GM21737 (cell line): ENCODE measurements around the gene HBEGF.

Experiments used
- ATAC-seq: cut with Tn5 transposase; IDR thresholded peaks from one replicate; pipeline ENCODE4 v1.9.1; 2021; ENCODE audit warnings: mild to moderate bottlenecking, moderate library complexity; ENCODE audit not compliant: unreplicated experiment

HBEGF gene

DNA sequence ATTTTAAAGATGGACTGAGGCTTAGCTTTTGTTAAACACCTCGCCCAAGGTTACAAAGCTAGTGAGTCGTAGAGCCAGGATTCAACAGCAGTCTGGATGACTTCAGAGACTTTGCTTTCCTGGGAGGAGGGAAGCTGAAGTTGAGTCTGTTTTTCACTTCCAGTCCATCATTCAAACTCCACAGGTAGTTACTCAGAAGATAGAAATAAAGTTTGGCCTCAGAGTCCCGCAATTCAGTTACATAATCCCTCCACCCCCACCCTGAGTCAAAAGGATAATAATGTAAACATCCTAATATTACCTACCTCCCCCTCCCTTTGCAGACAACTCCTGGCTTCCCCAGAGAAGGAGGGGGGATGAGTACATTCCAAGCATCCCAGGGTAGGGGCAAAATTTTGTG lies 8.1 kb downstream of the HBEGF start:
- ATAC-seq = no peak

DNA sequence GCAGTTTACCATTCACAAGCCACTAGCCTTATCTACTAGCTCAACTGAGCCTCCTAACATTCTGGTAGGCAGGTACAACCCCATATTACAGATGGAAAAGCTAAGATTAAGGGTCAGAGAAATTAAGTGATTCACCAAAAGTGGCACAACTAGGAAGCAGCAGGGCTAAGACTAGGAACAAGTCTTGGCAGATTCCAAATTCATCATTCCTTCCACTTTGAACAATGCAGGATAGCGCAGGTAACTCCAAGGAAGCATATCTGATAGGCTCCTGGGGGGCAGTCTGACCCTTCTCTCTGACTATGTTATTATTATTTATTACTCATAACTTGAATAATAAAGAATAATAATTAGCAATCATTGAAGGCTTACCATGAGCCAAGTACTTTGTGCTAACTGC lies 8.5 kb downstream of the HBEGF start:
- no peak for ATAC-seq

DNA sequence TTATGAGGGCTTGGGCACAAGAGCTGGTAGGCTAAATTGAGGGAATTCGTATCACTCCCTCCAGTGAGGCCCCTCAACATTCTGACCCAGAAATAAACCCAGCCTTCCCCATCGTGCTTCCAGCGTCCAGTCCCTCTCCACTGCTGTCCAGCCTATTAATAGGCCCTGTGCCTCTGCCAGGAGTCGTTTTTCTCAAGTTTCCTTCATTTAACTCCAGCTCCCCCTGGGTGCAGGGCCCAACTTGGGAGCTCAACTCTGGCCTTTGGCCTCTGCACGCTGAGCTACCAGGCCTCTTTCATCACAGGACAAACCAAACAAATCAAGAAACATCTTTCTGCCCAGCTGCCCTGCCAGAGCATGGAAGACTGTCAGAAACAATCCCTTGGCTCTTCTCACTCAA lies 10.0 kb downstream of the HBEGF start:
- no peak for ATAC-seq

DNA sequence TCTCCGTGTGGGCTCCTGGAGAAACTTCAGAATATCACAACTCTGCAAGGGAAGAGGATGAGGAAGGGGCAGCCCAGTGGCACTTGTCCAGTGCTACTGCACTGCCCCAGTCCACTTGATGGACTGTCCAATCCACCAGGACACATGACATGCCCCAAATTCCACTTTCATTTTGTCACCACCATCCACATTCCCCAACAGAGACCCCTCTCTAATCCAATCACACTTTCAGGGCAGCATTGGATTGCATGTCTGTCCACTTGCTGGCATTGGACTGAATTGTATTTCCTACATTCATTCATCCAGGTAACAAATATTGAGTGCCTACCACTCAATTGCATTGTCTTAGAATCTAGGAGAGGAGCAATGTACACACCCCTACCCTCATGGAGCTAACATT lies 14.8 kb downstream of the HBEGF start:
- ATAC-seq = no peak

DNA sequence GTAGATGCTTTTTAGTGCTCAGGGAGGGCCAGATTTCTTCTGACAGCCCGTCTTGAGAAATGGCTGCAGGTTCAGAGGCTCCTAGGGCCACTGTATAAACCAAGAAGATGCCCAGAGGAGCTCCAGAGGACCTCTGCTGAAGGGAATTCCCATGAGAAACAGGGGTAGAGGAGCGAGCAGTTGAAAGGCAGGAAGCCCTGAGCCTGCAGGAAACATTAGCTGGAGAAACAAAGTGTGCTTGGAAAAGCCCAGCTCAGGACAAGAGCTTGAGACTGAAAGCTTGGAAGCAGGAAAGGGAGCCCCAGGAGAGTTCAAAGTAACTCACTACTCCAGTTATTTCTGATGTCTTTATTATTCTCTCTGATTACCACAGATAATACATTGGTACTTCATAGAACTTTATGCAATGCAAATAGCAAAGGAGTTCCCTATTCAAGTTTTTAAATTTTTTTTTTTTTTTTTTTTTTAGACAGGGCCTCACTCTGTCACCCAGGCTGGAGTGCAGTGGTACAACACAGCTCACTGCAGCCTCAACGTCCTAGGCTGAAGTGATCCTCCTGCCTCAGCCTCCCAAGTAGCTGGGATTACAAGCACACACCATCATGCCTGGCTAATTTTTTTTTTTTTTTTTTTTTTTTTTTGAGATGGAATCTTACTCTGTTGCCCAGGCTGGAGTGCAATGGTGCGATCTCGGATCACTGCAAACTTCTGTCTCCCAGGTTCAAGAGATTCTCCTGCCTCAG lies 16.5 kb downstream of the HBEGF start:
- no peak for ATAC-seq

DNA sequence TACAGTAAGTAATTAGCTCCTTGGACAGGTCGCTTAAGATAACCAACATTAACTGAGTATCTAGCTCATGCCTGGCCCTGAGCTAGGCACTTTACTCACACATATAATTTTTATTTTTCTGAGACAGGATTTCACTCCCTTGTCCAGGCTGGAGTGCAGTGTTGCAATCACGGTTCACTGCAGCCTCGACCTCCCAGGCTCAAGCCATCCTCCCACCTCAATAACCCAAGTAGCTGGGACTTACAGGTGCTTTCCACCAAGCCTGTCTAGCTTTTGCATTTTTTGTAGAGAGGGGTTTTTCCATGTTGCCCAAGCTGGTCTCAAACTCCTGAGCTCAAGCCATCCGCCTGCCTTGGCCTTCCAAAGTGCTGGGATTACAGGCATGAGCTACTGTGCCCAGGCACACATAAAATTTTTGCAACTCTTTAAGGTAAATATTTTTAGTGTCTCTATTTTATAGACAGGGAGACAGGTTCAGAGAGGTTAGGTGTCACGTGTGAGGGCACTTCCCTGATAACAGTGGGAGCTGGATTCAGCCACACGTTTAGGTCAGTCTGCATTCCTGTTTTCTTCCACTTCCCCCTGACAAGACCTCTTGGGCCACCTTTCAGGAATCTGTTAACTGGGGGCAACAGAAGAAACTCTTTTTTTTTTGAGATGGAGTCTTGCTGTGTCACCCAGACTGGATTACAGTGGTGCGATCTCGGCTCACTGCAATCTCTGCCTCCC lies 18.2 kb downstream of the HBEGF start:
- no peak for ATAC-seq

DNA sequence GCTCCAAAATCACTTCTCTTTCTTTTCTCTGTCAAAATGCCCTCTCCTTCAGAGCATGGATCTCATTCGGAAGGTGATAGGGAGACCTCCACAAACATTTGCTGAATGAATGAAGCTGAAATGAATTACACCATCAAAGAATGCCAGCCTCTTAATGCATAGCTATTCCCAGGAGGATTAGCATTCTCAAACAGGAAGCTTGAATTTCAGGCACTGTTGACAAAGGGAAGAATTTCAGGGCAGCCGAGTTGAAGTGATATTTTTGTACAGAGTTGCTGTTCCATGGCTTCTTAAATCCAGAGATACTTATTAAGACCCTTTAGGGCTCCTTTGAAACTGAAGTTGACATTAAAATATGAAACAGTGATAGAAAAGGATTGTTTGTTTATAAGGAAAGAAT lies 18.8 kb downstream of the HBEGF start:
- ATAC-seq = no peak

DNA sequence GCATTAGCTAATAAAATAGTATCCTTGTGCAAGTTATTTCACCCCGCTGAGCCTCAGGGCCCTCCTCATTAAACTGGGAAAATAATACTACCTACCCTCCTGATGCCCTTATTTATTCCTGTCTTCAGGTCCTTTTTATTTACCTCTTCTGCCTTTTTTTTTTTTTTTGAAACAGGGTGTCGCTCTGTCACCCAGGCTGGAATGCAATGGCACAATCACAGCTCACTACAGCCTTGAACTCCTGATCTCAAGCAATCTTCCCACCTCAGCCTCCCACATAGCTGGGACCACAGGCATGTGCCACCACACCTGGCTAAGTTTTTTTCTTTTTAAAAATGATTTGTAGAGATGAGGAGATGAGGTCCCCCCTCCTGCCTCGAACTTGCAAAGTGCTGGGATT lies 20.9 kb downstream of the HBEGF start:
- no peak for ATAC-seq

DNA sequence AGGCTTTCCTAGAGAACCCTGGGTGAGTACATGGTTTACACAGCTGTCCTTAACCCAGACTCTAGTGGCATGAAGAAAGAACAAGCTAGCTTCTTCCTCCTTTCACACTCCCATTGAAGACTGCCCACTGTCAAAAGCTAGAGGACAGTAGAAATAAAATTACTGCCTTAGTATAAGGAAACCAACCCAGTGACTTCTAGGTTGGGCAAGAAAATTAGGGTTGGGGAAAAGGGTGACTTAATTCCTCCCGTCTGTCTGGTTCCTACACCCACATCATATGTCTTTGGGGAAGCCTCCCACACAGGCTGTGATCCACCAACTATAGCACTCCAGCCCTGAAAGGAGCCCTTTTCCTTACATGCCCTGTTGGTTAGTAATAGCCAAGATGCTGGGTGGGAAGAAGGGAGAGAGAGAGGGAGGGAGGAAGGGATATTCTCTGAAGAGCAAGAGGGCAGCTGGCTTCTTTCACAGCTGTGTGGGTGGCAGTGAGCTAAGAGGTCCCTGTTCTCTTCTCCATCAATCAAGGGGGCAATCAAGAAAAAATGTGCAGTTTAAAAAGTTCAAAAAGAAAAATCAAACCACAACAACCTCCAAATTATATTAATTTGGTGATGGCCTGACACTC lies 21.7 kb downstream of the HBEGF start:
- ATAC-seq = no peak

DNA sequence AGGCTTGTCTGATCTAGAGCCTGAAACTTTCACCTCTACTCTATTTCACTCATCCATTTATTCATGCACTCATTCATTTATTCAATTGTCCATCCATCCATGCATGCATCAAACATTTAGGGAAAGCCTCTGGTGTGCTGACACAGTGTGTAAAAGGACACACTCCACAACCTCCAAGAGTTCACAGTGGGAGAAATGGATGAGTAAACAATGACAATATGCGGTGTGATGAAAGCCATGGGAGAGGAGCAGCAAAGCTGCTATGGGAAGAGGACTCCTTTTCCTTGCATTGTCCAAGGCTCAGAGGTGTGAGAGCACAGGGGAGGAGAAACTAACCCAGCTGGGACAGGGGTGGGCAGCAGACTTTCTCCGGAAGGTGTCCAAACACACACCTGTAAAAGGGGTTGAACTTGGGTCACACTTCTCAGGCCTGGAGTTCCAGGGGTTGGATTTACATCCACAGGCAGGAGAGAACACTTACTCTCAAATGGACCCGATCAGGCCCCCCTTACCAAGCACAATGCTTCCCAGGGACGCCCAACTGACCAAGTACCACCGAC lies 22.3 kb downstream of the HBEGF start:
- ATAC-seq = no peak

DNA sequence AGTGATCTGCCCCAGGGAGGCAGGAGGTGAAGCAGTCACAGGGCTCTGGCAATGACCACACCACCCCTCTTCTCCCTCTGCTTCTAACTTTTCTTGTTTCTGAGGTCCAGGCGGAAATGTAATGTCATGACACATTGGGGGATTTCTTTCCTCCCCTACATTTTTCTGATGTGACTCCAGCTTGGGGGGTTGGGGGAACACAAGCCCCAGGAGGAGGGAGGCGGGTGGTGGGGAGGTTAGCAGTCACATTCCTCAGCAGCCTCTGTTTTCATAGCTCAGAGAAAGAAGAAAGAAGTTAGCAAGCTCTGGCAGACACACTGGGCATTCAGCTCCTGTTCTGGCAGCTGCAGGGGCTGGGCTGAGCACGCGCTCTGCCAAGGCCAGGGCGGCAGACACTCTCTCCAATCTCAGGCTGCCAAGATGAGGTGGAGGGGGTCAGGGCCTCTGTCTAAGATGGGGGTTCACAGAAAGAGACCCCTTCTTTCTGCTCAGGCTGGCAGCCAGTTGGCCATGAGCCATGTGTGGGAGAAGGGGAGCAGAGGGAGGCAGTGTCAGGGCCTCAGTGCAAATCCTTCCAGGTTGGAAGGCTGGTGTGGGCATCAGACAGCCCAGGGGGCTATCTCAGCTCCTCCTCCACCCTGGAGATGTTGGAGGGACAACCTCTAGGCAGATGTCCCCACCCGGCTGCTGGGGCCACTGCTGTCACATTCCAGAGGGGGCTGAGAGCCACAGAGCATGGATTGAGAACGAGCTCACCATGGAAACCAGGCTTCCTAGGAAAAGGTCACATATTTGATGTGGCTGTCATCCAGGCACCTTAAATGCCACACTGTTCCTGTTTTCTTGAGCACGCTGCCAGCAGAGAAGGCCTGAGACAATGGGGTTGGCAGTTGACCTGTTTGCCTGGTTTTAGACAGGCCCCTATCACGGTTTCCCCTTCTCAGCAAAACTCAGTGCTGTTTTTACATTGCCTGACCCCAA lies 23.4 kb downstream of the HBEGF start:
- no peak for ATAC-seq

DNA sequence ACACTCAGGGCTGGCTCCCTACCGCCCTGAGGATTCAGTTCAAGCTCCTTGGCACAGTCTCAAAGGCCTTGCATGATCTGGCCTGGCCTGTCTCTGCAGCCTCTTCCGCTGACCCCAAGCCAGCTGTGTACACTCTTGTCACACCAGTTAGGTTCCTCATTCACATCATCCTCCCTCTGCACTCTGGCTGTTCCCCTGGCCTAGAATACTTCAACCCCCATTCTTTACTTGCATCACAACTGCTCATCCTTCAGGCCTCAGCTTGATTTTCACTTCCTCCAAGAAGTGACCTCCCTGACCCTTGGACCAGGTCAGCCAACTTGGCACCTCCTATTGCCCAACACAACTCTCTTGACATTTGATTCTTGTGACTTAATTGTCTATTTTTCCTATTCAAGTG lies 24.6 kb downstream of the HBEGF start:
- ATAC-seq = no peak

DNA sequence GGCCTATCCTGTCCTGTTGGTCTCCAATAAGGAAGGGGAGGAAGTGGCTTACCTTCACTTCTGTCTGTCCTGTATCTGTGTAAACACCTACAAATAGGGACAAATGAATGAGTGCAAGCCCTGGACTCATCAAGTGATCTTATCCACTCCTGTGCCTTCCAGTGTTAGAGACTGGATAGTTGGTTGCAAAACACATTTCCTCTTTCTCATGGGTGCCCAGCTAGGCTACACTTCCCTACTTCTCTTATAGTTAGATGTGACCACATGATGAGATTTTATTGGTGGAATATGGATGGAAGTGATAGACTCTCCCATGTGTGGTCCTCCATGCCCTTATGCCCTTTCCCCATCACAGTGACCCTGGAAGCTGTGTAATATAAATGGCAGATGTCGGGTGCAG lies 26.6 kb downstream of the HBEGF start:
- no peak for ATAC-seq

DNA sequence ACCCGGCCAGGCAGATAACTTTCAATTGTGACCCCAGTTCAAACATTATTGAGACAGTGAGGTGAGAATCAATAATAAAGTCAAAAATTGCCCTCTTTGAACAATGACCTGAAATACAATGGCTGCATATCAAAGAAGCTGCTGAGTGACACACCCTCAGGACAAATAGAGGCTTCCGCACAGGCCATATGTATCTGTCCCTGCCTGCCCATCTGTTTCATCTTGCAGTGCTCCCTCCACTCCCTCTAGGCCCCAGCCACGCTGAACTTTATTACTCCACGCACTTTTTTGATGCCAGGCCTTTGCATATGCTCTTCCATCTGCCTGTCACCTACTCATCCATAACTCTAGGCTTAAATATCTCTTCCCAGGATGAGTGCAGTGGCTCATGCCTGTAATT lies 27.6 kb downstream of the HBEGF start:
- no peak for ATAC-seq

DNA sequence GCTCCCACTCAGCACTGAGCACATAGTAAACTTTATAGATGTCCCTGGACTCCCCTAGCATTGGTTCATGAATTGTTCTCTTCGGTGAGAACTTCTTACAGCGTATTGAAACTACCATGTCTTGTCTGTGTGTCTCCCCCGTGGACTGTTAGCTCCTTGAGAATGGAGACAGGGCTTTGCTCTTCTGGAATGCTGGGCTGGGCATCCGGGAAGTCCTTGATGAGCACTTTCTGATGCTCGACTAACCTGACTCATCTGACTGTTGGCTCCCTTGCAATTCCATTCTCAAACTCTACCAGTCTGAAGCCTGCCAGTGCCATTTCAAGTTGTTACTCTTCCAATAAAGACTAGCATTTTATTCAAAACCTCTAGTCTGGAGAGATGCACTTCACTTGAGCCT lies 28.5 kb downstream of the HBEGF start:
- ATAC-seq = no peak

DNA sequence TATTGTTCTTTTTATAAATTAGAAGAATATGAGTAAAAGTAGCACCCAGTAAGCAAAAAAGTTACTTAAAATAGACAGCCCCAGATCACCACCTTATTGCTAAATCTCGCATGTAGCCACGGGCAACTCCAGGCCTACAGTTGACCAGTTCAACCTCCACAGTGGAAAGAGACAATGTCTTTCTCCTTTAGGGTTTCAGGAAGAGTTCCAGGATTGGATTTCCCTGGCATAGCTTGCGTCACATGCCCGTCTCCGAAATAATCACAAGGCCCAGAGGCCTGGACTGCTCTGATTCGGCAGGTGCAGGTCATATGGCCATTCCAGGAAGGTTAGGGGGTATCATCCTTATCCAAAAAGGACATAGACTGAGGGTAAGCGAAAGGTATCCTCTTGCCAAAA lies 33.6 kb downstream of the HBEGF start:
- no peak for ATAC-seq

DNA sequence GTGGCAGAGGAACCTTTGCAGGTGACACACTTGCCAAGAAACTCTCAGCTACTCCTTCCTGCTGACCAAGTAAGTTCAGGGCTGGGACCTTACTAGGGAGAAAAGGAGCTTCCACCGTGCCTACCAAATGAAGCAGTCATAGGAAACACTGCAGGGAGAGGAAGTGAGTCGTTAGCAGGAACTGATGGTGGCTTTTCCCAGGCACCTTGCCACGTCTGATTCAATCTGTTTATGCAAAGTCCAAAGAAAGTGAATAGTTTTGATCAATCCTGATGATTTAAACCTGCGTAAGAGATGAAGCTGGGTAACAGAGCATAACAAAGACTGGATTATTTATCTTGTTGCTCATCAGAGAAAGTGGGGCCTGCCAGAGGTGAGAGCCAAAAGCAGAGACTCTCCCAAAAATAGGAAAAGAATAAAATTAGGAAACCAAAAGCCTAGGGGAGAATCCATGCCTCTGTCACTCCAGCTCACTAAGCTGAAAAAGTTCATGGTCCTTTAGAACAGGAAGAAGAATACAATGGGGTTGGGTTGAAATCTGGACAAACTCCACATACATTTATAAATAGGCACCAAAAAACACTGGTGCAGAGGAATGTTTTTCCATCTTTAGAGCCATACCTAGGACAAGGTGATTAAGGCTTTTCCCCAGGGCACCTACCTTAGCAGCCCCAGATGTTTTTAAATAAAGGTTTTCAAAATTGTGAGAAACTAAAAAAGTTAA lies 34.2 kb downstream of the HBEGF start:
- ATAC-seq = no peak

DNA sequence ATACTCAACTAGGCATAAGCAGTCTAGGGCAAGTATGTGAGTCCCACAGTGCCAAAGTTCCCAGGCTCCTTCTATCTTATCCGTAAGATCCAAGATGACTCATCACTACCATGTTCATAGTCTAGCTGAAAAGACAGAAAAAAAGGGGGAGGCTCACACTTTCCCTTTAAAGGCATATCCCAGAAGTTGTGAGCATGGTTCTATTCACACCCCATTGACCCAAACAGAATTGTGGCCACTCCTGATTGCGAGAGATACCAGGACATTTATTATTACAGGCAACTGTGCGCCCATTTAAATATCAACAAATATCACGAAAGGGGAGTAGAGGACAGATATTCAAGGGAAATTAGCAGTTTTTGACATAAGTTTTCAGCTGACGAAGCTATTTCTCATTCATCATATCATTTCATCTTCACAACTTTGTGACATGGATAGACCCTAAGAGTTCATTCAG lies 35.4 kb downstream of the HBEGF start:
- no peak for ATAC-seq

DNA sequence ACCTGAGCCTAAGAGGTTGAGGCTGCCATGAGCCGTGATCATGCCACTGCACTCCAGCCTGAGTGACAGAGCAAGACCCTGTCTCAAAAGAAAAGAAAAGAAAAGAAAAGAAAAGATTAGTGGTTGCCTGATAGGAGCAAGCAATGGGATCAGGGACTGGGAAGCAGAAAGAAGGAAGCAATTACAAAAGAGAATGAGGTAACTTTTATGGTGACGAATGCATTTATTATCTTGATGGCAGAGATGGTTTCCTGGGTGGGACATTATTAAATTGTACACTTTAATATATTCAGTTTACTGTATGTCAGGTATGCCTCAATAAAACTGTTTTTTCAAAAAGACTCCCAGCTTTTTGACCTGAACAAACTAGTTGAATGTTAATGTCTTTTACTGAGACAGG lies 36.0 kb downstream of the HBEGF start:
- no peak for ATAC-seq

DNA sequence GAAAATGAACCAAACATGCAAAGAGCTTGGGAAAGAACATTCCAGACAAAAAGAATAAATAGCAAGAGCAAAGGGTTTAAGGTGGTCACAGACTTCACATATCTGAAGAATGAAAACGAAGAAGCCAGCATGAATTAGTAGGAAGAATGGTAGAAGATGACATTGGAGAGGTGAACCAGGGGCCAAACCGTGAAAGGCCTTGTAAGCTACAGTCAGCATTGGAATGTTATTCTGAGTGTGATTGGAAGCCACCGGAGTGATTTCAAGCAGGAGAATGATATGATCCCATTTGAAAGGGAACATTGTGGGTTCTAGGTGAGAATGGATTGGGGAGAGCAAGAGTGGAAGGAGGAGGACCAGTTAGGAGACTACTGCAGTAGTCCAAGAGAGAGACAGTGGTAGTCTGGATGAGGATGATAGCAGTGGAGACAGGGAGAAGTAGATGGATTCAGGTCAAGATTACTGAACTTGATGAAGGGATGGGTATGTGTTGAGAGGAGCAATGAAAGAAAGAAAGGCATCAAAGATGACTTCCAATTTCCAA lies 36.6 kb downstream of the HBEGF start:
- no peak for ATAC-seq
